ENCODE results near the gene ADIG.
"Not testable (repeated sequence)": the region's sequence is repeated elsewhere in the genome, so short reads cannot be mapped to it uniquely, and the experiment has no call there.

ADIG gene

DNA sequence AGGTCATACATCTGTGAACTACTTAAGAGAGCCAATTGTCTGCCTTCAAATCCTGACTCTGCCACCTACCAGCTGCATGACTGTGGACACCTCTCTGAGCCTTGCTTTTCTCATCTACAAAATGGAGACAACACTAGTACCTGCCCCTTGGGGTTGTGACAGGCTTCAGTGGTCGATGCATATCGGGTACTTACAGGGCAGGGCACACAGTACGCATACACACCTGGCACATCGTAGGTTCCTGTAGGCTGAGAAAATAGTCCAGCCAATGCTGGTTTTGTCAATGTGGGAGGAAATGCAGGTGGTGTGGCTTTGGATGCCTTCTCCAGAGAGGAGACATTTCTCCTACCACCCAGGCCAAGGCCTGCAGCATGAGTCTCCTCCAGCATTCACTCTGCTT, 2.3 kb downstream of the ADIG start:
- Mint-ChIP-seq H3K27me3 (no peaks in the 10 kb centered on the region), H3K27ac (ENCODE audit: low read depth) (no peak overlapping the region), H3K4me3 (no peak overlapping the region), H3K9me3 (no peaks in the 10 kb centered on the region), H3K4me1 (peaks cover 8% of the 10 kb centered on the region), H3K36me3 (ENCODE audit: insufficient read depth) (no peaks in the 10 kb centered on the region)
- DNase-seq (ENCODE audit: low spot score in 2 of 2) (no peak), ATAC-seq (replicated peaks; ENCODE audit: extremely low read depth, poor library complexity, severe bottlenecking) (no peak)

DNA sequence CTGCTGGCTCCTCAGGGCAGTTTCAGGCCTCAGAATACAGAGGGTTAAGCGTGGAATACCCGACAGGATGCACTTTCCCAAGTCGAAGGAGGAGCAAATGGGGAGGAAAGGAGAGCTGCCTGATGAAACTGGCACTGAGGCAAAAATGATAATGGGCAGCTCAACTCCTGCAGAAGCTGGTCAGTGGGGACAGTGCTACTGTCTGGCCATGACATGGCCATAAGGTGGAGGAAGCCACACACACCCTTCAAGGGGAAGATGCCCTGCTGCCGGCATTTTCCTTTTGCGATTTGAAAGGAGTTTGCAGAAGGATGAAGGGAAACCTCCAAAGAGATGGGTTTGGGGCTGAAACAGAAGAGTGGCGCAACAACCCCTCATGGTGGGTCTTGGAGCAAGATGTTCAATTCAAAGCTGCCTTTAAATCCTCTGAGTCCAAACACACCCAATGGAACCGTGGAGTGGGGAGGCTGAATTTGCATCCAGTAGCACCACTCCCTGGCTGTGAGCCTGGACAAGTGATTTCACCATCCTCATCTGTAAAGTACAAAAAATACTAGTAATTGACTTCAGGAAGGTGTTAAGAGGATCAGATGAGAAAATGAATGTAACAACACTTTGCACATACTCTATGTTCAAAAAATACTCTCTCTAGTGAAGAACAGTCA, 3.2 kb downstream of the ADIG start:
- ATAC-seq (replicated peaks; ENCODE audit: extremely low read depth, poor library complexity, severe bottlenecking) (no peak), DNase-seq (ENCODE audit: low spot score in 2 of 2) (no peak)
- Mint-ChIP-seq H3K9me3 (no peaks in the 10 kb centered on the region), H3K27ac (ENCODE audit: low read depth) (no peak overlapping the region), H3K36me3 (ENCODE audit: insufficient read depth) (no peaks in the 10 kb centered on the region), H3K4me3 (no peak overlapping the region), H3K27me3 (no peaks in the 10 kb centered on the region), H3K4me1 (peaks cover 8% of the 10 kb centered on the region)

DNA sequence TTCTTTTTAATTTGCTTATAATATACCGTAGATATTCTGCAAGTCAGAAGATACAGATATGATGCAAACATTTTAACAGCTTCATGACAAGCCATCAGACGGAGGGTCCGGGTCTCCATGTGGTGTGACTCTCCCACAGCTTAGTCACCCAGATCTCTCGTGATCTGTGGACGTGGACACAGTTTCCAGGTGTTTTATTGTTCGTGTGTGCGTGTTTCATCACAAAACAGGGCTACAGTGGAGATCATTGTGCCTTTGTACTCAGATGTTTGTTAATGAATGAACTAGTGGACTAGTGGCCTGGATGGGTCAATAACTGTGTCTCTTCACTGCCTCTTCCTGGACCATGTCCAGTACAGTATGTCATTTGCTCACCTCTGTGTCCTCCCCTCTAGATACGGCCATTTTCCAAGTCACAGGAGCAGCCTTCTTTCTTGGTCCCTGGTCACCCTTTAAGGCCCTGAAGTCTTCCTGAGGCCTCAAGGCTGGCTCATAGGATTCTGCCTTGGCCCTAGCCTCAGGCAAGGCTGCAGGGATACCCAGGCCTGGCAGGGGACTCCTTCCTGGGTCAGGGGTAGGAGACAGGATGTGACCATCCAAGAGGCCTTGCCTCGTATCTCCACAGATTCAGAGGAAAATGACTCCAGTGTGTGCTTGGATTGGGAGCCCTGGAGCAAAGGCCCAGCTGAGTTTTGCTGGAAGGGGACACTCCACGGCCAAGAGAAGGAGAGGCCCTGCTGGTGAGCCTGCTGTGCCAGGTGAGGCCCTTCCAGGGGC, 4.6 kb downstream of the ADIG start:
- Mint-ChIP-seq H3K9me3 (no peaks in the 10 kb centered on the region), H3K4me1 (no peaks in the 10 kb centered on the region), H3K4me3 (no peak overlapping the region), H3K27ac (ENCODE audit: low read depth) (no peak overlapping the region), H3K27me3 (no peaks in the 10 kb centered on the region), H3K36me3 (ENCODE audit: insufficient read depth) (no peaks in the 10 kb centered on the region)
- ATAC-seq (replicated peaks; ENCODE audit: extremely low read depth, poor library complexity, severe bottlenecking) (no peak), DNase-seq (ENCODE audit: low spot score in 2 of 2) (no peak)

DNA sequence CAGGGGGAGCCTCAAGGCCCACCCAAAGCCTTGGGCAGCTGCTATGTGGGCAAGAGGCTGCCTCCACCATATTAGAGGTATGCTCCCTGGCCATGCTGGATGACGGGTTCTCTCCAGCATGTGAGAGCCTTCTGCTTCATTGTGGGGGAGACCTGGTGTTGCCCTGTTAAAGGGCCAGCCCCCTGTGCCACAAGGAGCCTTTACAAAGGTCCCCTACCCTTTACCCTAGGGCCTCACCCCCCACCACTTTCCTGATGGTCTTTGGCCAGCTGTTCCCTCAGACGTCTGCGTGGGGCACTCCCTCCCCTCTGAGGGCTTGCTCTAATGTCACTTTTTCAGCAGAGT, 5.2 kb downstream of the ADIG start:
- no peak overlapping the region for H3K4me3 Mint-ChIP-seq
- DNase-seq (ENCODE audit: low spot score in 2 of 2) (no peak), ATAC-seq (replicated peaks; ENCODE audit: extremely low read depth, poor library complexity, severe bottlenecking) (no peak)
- no peaks in the 10 kb centered on the region for H3K36me3 Mint-ChIP-seq (ENCODE audit: insufficient read depth)
- no peaks in the 10 kb centered on the region for H3K9me3 Mint-ChIP-seq
- no peaks in the 10 kb centered on the region for H3K27me3 Mint-ChIP-seq
- H3K27ac Mint-ChIP-seq (ENCODE audit: low read depth) = no peak overlapping the region
- no peaks in the 10 kb centered on the region for H3K4me1 Mint-ChIP-seq

DNA sequence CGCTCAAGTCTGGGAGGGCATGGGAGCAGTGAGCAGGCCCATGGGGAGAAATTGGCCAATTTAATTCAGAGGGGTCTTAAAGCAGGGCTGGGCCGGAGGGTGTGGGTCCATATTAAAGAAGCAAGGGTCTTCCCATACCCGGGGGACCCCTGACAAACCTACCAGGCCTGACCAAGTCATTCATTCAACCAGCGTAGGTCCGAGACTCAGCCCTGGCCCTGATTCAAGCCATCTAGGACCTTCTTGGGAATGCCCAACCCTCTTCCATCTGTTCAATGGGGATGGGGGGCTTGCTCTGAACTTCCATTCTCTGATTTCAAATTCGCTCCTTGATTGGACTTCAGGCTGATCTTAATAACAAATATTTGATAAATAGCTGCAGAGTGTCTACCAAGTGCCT, 7.3 kb downstream of the ADIG start:
- no peaks in the 10 kb centered on the region for H3K36me3 Mint-ChIP-seq (ENCODE audit: insufficient read depth)
- no peak for ATAC-seq (replicated peaks; ENCODE audit: extremely low read depth, poor library complexity, severe bottlenecking)
- no peak for DNase-seq (ENCODE audit: low spot score in 2 of 2)
- H3K4me1 Mint-ChIP-seq = no peaks in the 10 kb centered on the region
- H3K9me3 Mint-ChIP-seq = no peaks in the 10 kb centered on the region
- no peaks in the 10 kb centered on the region for H3K27me3 Mint-ChIP-seq
- no peak overlapping the region for H3K4me3 Mint-ChIP-seq
- no peak overlapping the region for H3K27ac Mint-ChIP-seq (ENCODE audit: low read depth)

DNA sequence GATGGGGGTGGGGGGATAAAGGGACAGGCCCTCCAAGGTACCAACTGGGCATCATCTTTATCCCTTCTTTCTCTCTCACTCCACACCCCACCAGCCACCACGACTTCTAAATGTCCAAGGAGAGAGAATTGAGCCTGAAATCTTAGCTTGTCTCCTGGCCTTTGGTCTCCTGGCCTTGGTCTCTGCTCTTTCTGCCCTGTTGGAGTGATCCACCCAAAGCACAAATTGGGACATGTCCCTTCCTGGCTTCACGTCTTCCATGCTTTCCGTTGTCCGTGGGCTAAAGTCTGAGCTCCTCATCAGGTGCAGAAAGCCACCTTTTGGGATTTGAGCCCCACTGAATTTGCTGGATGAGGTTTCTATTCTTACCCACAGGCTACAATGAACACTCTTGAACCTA, 8.4 kb downstream of the ADIG start:
- H3K9me3 Mint-ChIP-seq = no peaks in the 10 kb centered on the region
- no peaks in the 10 kb centered on the region for H3K4me1 Mint-ChIP-seq
- no peaks in the 10 kb centered on the region for H3K27me3 Mint-ChIP-seq
- no peak overlapping the region for H3K4me3 Mint-ChIP-seq
- H3K27ac Mint-ChIP-seq (ENCODE audit: low read depth) = no peak overlapping the region
- no peak for ATAC-seq (replicated peaks; ENCODE audit: extremely low read depth, poor library complexity, severe bottlenecking)
- no peaks in the 10 kb centered on the region for H3K36me3 Mint-ChIP-seq (ENCODE audit: insufficient read depth)
- DNase-seq (ENCODE audit: low spot score in 2 of 2) = no peak

DNA sequence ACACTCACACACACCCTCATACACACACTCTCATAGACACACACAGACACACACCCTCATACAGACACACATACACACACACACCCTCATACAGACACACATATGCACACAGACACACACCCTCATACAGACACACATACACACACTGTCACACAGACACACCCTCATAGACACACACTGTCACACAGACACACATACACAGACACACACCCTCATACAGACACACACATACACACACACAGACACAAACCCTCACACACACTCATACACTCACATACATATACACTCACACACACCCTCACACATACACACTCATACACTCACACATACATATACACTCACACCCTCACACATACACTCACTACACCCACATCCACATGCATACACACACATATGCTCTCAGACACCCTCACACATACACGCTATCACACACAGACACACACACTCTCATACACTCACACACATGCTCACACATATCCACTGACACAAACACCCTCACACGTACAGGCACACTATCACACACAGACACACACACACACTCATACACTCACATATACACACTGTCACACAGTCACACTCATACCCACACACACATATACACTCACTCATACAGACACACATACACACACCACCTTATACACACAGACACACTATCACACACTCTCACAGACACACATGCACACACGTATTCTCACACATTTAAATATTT, 9.1 kb downstream of the ADIG start:
- Mint-ChIP-seq H3K4me1 (no peaks in the 10 kb centered on the region), H3K27ac (ENCODE audit: low read depth) (no peak overlapping the region), H3K9me3 (no peaks in the 10 kb centered on the region), H3K27me3 (no peaks in the 10 kb centered on the region), H3K36me3 (ENCODE audit: insufficient read depth) (no peaks in the 10 kb centered on the region), H3K4me3 (no peak overlapping the region)
- DNase-seq (ENCODE audit: low spot score in 2 of 2) = no peak
- no peak for ATAC-seq (replicated peaks; ENCODE audit: extremely low read depth, poor library complexity, severe bottlenecking)

DNA sequence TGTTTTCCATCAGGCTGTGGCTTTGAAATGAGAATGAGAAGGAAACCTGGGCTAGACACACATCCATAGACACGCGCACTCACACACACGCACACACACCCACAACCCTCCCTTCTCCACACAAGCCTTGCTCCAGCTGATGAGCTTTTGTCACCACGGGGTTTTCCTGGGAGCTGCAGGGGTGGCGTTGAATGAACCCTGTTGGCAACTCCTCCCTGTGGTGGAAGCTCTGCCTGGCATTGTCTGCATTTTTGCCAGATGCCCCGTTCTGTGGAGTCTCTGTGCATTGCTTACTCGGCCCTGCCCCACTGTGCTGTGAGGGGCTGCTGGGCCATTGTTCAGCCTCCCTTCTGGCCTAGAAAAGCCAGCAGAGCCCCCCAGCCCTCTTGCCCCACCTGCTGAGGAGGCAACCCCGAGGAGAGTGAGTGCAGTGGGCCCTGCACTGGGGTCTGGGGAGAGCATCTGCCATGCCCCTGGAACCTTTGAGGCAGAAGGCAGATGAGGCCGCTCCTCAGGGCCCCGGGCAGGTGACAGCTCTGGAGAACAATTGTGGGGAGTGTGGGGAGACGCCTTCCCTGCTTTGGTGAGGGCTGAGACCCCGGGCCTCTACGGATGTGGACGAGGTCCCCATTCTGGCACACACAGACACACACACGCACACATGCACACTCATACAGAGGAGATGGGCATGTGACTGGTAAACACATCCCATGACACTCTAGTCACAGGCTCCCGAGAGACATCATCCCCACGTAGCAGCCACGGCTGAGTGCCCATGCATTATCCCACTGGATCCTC, 9.9 kb downstream of the ADIG start:
- Mint-ChIP-seq H3K36me3 (ENCODE audit: insufficient read depth) (no peaks in the 10 kb centered on the region), H3K4me1 (no peaks in the 10 kb centered on the region), H3K9me3 (no peaks in the 10 kb centered on the region), H3K4me3 (no peak overlapping the region), H3K27ac (ENCODE audit: low read depth) (no peak overlapping the region), H3K27me3 (no peaks in the 10 kb centered on the region)
- ATAC-seq (replicated peaks; ENCODE audit: extremely low read depth, poor library complexity, severe bottlenecking) (no peak), DNase-seq (ENCODE audit: low spot score in 2 of 2) (no peak)

DNA sequence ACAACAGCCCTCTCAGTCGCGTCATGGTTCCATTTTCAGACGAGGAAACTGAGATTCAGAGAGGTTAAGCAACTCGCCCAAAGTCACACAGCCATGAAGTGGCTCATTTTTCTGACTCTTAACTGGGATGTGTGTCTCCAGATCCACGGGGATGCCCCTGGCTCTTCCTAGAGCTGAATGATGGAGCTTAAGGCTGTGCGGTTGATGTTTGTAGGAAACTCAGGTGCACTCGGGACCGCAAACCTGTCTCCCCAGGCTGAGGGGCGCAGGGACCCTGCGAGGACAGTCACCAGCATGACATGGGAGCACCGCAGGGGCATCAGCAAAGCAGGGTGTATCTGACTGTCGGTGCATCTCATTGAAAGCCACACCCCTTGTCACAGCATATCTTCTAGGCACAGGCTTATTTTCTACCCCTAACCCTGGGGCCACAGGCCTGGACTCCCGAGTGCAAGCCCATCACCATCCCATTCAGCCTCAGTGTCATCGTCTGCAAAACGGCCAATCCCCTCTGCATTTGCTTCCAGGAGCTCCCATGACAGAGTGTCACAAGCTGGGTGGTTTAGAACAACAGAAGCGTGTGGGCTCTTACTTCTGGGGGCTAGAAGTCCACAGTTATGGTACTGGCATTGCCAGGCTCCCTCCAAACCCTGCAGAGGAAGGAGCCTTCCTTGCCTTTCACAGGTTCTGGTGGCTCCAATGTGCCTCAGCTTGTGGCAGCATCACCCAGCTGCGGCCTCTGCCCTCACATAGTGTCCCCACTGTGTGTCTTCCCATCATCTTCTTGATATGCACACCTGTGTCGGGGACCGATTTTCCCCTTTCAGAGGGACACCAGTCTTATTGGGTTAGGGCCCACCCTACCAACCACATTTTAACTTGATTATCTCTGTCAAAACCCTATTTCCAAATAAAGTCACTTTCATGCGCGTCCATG, 10.7 kb downstream of the ADIG start:
- DNase-seq (ENCODE audit: low spot score in 2 of 2) (no peak), ATAC-seq (replicated peaks; ENCODE audit: extremely low read depth, poor library complexity, severe bottlenecking) (no peak)
- Mint-ChIP-seq H3K36me3 (ENCODE audit: insufficient read depth) (no peaks in the 10 kb centered on the region), H3K4me3 (no peak overlapping the region), H3K9me3 (no peaks in the 10 kb centered on the region), H3K4me1 (no peaks in the 10 kb centered on the region), H3K27ac (ENCODE audit: low read depth) (no peak overlapping the region), H3K27me3 (peaks cover 3% of the 10 kb centered on the region)

DNA sequence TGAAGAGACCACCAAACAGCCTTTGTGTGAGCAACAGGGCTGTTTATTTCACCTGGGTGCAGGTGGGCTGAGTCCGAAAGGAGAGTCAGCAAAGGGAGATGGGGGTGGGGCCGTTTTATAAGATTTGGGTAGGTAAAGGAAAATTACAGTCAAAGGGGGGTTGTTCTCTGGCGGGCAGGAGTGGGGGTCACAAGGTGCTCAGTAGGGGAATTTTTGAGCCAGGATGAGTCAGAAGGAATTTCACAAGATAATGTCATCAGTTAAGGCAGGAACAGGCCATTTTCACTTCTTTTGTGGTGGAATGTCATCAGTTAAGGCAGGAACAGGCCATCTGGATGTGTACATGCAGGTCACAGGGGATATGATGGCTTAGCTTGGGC, 11.4 kb downstream of the ADIG start:
- H3K4me3 Mint-ChIP-seq; H3K27me3 Mint-ChIP-seq; DNase-seq (ENCODE audit: low spot score in 2 of 2); H3K27ac Mint-ChIP-seq (ENCODE audit: low read depth); H3K9me3 Mint-ChIP-seq; H3K36me3 Mint-ChIP-seq (ENCODE audit: insufficient read depth); H3K4me1 Mint-ChIP-seq; ATAC-seq (replicated peaks; ENCODE audit: extremely low read depth, poor library complexity, severe bottlenecking): not testable (repeated sequence)

DNA sequence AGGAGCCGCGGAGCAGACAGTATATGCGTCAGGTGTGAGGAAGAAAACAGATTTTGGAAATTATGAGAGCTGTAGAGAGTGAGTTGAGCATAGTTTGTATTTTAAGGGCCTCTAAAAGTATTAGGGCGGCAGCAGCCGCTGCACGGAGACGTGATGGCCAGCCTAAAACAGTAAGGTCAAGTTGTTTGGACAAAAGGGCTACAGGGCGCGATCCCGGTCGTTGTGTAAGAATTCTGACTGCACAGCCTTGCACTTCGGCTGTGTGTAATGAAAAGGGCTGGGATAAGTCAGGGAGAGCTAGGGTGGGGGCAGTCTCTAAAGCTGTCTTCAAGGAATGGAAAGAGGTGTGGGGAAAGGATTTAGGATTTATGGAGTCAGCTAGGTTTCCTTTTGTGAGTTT, 13.3 kb downstream of the ADIG start:
- H3K36me3 Mint-ChIP-seq (ENCODE audit: insufficient read depth); H3K4me1 Mint-ChIP-seq; DNase-seq (ENCODE audit: low spot score in 2 of 2); H3K4me3 Mint-ChIP-seq; H3K27ac Mint-ChIP-seq (ENCODE audit: low read depth); ATAC-seq (replicated peaks; ENCODE audit: extremely low read depth, poor library complexity, severe bottlenecking); H3K9me3 Mint-ChIP-seq: not testable (repeated sequence)
- H3K27me3 Mint-ChIP-seq = peaks cover 21% of the 10 kb centered on the region

DNA sequence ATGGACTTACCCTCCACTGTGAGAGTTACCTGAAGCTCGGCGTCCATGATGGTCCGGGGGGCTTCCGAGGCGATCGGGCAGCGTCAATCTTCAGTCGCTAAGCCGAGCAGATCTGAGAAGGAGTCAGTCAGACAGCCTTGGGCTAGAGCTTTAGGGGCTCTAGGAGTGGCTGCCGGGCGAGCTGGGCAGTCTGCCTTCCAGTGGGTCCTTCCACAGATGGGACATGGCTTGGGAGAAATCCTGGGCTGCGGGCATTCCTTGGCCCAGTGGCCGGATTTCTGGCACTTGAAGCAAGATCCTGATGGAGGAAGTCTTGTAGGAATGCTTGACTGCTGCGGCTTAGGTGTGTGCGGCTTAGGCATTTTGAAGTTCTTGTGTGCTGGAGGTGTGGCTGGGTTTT, 14.9 kb downstream of the ADIG start:
- peaks cover 35% of the 10 kb centered on the region for H3K27me3 Mint-ChIP-seq
- not testable (repeated sequence) for H3K9me3 Mint-ChIP-seq; ATAC-seq (replicated peaks; ENCODE audit: extremely low read depth, poor library complexity, severe bottlenecking); H3K27ac Mint-ChIP-seq (ENCODE audit: low read depth); H3K4me3 Mint-ChIP-seq; H3K4me1 Mint-ChIP-seq; DNase-seq (ENCODE audit: low spot score in 2 of 2); H3K36me3 Mint-ChIP-seq (ENCODE audit: insufficient read depth)
